OCI-LY7 (cell line): ENCODE results near the gene RPGRIP1L. TPM values are rescaled to one million over a fixed set of nuclear protein-coding genes. Genes with fewer than 3 reads are reported as not detected.

Experiments used
- BruUV-seq: library from RNA; stranded (reverse); fragments of 400-500 nt; replicated peaks from 2 replicates; lab custom pipeline; 2021; lab: Mats Ljungman, UMichigan
- CTCF ChIA-PET: fragments of 300-600 bp; sonication (Branson Sonifier 250); formaldehyde crosslinking; loops from one replicate; lab custom pipeline; 2022; ENCODE audit warnings: antibody characterized with exemption; ENCODE audit not compliant: unreplicated experiment; lab: Charles Lee
- POLR2A ChIA-PET: fragments of 300-600 bp; sonication (Branson Sonifier 250); formaldehyde crosslinking; loops from one replicate; lab custom pipeline; 2022; ENCODE audit warnings: antibody characterized with exemption; lab: Charles Lee
- DNase-seq: peaks from one replicate; pipeline ENCODE4 v3.0.0-alpha.2; 2015; ENCODE audit warnings: low spot score
- H2AFZ ChIP-seq: fragments of 200-600 bp; sonication (generic), shearing (Covaris generic); 2 replicates; pipeline ENCODE4 v1.6.1; 2014; ENCODE audit warnings: mild to moderate bottlenecking, antibody characterized with exemption, low read length, moderate library complexity
- H3K27ac ChIP-seq: fragments of 200-600 bp; sonication (generic); 2 replicates; pipeline ENCODE4 v1.5.1; 2014; ENCODE audit warnings: mixed run types, low read depth, mild to moderate bottlenecking, moderate library complexity, low read length, inconsistent platforms; ENCODE audit not compliant: poor library complexity, severe bottlenecking
- H3K36me3 ChIP-seq: fragments of 200-600 bp; sonication (generic); 2 replicates; pipeline ENCODE4 v1.6.1; 2014; ENCODE audit warnings: mild to moderate bottlenecking, antibody characterized with exemption, low read length, moderate library complexity, mixed read lengths; ENCODE audit not compliant: insufficient read depth
- H3K4me1 ChIP-seq: fragments of 200-600 bp; sonication (generic); 2 replicates; pipeline ENCODE4 v1.5.1; 2014; ENCODE audit warnings: mild to moderate bottlenecking, low read length; ENCODE audit not compliant: insufficient read depth, poor library complexity, severe bottlenecking
- H3K4me2 ChIP-seq: fragments of 200-600 bp; sonication (generic); 2 replicates; pipeline ENCODE4 v1.6.1; 2014; ENCODE audit warnings: mild to moderate bottlenecking, low read length
- H3K4me3 ChIP-seq: fragments of 200-600 bp; sonication (generic); 2 replicates; pipeline ENCODE4 v1.5.1; 2014; ENCODE audit warnings: mild to moderate bottlenecking, low read depth, low read length; ENCODE audit not compliant: poor library complexity, severe bottlenecking
- H3K79me2 ChIP-seq: fragments of 200-600 bp; sonication (generic); 2 replicates; pipeline ENCODE4 v1.6.1; 2016; ENCODE audit warnings: low read depth, mild to moderate bottlenecking, low read length, moderate library complexity, mixed read lengths; ENCODE audit not compliant: insufficient read depth
- H3K9me2 ChIP-seq: fragments of 200-600 bp; sonication (generic); 2 replicates; pipeline ENCODE4 v1.6.1; 2016; ENCODE audit warnings: mild to moderate bottlenecking, low read length, mixed read lengths; ENCODE audit not compliant: insufficient read depth
- H3K9me3 ChIP-seq: fragments of 200-600 bp; sonication (generic); 2 replicates; pipeline ENCODE4 v1.6.1; 2014; ENCODE audit warnings: mild to moderate bottlenecking, mixed run types, low read length, mixed read lengths
- H4K20me1 ChIP-seq: fragments of 200-600 bp; sonication (generic); 2 replicates; pipeline ENCODE4 v1.6.1; 2014; ENCODE audit warnings: mild to moderate bottlenecking, antibody characterized with exemption, low read length, moderate library complexity, mixed read lengths; ENCODE audit not compliant: insufficient read depth
- EZH2phosphoT487 ChIP-seq: fragments of 200-600 bp; sonication (generic); IDR thresholded peaks from 2 replicates; pipeline ENCODE4 v1.6.1; 2018; ENCODE audit warnings: low read depth, borderline replicate concordance, mild to moderate bottlenecking, mixed run types, antibody characterized with exemption, low read length, moderate library complexity, mixed read lengths
- intact Hi-C: fragments of 100-400 bp; cut with micrococcal nuclease; formaldehyde crosslinking; loops from one replicate; pipeline ENCODE4 v1.10.0; 2022; ENCODE audit not compliant: unreplicated experiment
- total RNA-seq, 2 experiments: library from RNA; depleted of rRNA in 1 of 2; stranded (reverse); fragments of >200 nt in 1 of 2; shearing (Covaris generic) in 1 of 2; gene quantifications; 2 replicates each; pipeline ENCODE4 v1.2.3, GENCODE V29; 2014 to 2022
- TF ChIP-seq, protein P1 (sequence below): fragments of 200-600 bp; sonication (generic); conservative IDR thresholded peaks from 2 replicates; pipeline ENCODE4 v1.5.1; 2014; ENCODE audit warnings: mild to moderate bottlenecking, antibody characterized with exemption, low read length, moderate library complexity, mixed read lengths

The RPGRIP1L gene
- total RNA-seq, 2 experiments from 2014 or later = 12.7 to 15.4 TPM

DNA sequence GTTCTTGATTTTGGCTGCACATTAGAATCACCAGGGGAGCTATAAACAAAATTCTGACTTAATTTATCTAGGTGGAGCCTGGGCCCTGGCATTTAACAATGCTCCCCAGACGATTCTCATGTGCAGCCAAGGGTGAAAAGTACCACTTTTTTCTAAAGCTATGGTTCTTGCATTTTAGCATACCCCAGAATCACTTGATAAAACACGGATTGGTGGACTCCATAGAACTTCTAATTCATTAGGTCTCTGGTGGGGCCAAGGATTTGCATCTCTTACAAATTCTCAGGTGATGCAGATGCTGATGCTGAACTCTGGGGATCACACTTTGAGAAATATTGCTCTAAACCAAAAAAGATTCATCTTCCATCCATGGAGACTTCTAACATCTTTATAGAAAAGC lies 74.5 kb downstream of the RPGRIP1L start:
- Histone ChIP-seq H3K9me3 (no peaks in the 10 kb centered on the region), H3K4me1 (no peaks in the 10 kb centered on the region), H3K79me2 (no peaks in the 10 kb centered on the region), H3K4me3 (no peak overlapping the region), H3K36me3 (no peaks in the 10 kb centered on the region), H2AFZ (no peak overlapping the region), H3K4me2 (no peak overlapping the region), H4K20me1 (no peaks in the 10 kb centered on the region), H3K9me2 (no peaks in the 10 kb centered on the region; the same call in 1 of the 2 replicates), H3K27ac (no peak overlapping the region)
- no TSS peak for BruUV-seq
- no peak for DNase-seq
- TF ChIP-seq, protein P1, sequence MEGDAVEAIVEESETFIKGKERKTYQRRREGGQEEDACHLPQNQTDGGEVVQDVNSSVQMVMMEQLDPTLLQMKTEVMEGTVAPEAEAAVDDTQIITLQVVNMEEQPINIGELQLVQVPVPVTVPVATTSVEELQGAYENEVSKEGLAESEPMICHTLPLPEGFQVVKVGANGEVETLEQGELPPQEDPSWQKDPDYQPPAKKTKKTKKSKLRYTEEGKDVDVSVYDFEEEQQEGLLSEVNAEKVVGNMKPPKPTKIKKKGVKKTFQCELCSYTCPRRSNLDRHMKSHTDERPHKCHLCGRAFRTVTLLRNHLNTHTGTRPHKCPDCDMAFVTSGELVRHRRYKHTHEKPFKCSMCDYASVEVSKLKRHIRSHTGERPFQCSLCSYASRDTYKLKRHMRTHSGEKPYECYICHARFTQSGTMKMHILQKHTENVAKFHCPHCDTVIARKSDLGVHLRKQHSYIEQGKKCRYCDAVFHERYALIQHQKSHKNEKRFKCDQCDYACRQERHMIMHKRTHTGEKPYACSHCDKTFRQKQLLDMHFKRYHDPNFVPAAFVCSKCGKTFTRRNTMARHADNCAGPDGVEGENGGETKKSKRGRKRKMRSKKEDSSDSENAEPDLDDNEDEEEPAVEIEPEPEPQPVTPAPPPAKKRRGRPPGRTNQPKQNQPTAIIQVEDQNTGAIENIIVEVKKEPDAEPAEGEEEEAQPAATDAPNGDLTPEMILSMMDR = no peak
- TF ChIP-seq EZH2phosphoT487 = no peak
- CTCF ChIA-PET = no interaction called here
- intact Hi-C loops = no loop called here
- POLR2A ChIA-PET = interaction anchor here (1.1 kb wide), 1 partner anchor 149 kb away, joined by 3 read pairs; no protein-coding TSS in a partner anchor

GRCh38 chr16:53626811-53627210 lies 76.8 kb downstream of the RPGRIP1L start:
- H3K4me1 ChIP-seq = no peaks in the 10 kb centered on the region
- no peak overlapping the region for H3K4me2 ChIP-seq
- no TSS peak for BruUV-seq
- no peaks in the 10 kb centered on the region for H3K9me2 ChIP-seq
- H3K36me3 ChIP-seq = no peaks in the 10 kb centered on the region
- TF ChIP-seq, protein P1 = no peak
- no peak for TF ChIP-seq EZH2phosphoT487
- ChIA-PET POLR2A (interaction anchor here (0.7 kb wide), 1 partner anchor 582 kb away, joined by 5 read pairs; no protein-coding TSS in a partner anchor), CTCF (no interaction called here)
- no peaks in the 10 kb centered on the region for H4K20me1 ChIP-seq
- no peaks in the 10 kb centered on the region for H3K9me3 ChIP-seq
- no peak for DNase-seq
- no peak overlapping the region for H3K4me3 ChIP-seq
- no peak overlapping the region for H3K27ac ChIP-seq
- no peaks in the 10 kb centered on the region for H3K79me2 ChIP-seq
- no peak overlapping the region for H2AFZ ChIP-seq
- intact Hi-C loops = no loop called here

GRCh38 chr16:53626161-53626560 lies 77.5 kb downstream of the RPGRIP1L start:
- Histone ChIP-seq H3K4me1 (no peaks in the 10 kb centered on the region), H3K4me3 (no peak overlapping the region), H3K79me2 (no peaks in the 10 kb centered on the region), H4K20me1 (no peaks in the 10 kb centered on the region), H3K9me3 (no peaks in the 10 kb centered on the region), H3K36me3 (no peaks in the 10 kb centered on the region), H3K27ac (no peak overlapping the region), H2AFZ (no peak overlapping the region), H3K4me2 (no peak overlapping the region), H3K9me2 (no peaks in the 10 kb centered on the region)
- TF ChIP-seq, protein P1 = no peak
- TF ChIP-seq EZH2phosphoT487 = no peak
- no TSS peak for BruUV-seq
- ChIA-PET POLR2A (no interaction called here), CTCF (no interaction called here)
- intact Hi-C loops = no loop called here
- DNase-seq = no peak
